MCF 10A (cell line): ENCODE data around the gene DGUOK. TPM values are rescaled to one million over a fixed set of nuclear protein-coding genes. Genes with fewer than 3 reads are reported as not detected.

ENCODE experiments used
- BruUV-seq: library from RNA; stranded (reverse); fragments of 400-500 nt; replicated peaks from 2 replicates; lab custom pipeline; 2021; lab: Mats Ljungman, UMichigan
- CTCF ChIA-PET: fragments of 300-600 bp; sonication (Branson Sonifier 250); formaldehyde crosslinking; extraction: SDS; loops from one replicate; lab custom pipeline; 2021; ENCODE audit warnings: antibody characterized with exemption, inconsistent platforms; lab: Yijun Ruan, JAX
- POLR2A ChIA-PET: fragments of 300-600, 350-650 bp; sonication (Branson Sonifier 250); formaldehyde crosslinking; extraction: SDS; loops from one replicate; lab custom pipeline; 2020; ENCODE audit warnings: antibody characterized with exemption, inconsistent platforms; lab: Yijun Ruan, JAX
- DNase-seq: peaks from one replicate; pipeline ENCODE4 v3.0.0-alpha.2; 2018; ENCODE audit not compliant: unreplicated experiment
- H3K27ac Mint-ChIP-seq: one replicate; pipeline ENCODE4 v1.8.0; 2022; ENCODE audit warnings: mild to moderate bottlenecking, low read depth, mixed read lengths; ENCODE audit not compliant: unreplicated experiment
- H3K27me3 Mint-ChIP-seq: one replicate; pipeline ENCODE4 v1.8.0; 2022; ENCODE audit warnings: mixed read lengths; ENCODE audit not compliant: insufficient read depth, unreplicated experiment
- H3K36me3 Mint-ChIP-seq: one replicate; pipeline ENCODE4 v1.8.0; 2022; ENCODE audit warnings: mild to moderate bottlenecking, moderate library complexity, mixed read lengths; ENCODE audit not compliant: insufficient read depth, unreplicated experiment
- H3K4me1 Mint-ChIP-seq: one replicate; pipeline ENCODE4 v1.8.0; 2022; ENCODE audit warnings: mixed read lengths; ENCODE audit not compliant: insufficient read depth, unreplicated experiment
- H3K4me3 Mint-ChIP-seq: one replicate; pipeline ENCODE4 v1.8.0; 2022; ENCODE audit warnings: mild to moderate bottlenecking, moderate library complexity, mixed read lengths; ENCODE audit not compliant: unreplicated experiment
- H3K9me3 Mint-ChIP-seq: one replicate; pipeline ENCODE4 v1.8.0; 2022; ENCODE audit warnings: mixed read lengths; ENCODE audit not compliant: unreplicated experiment
- CTCF ChIP-seq: fragments of 200-600 bp; IDR thresholded peaks from one replicate; pipeline ENCODE4 v1.8.0; 2022; ENCODE audit warnings: antibody characterized with exemption, mild to moderate bottlenecking; ENCODE audit not compliant: unreplicated experiment
- intact Hi-C: fragments of 100-400 bp; cut with micrococcal nuclease; formaldehyde crosslinking; loops from 2 replicates; pipeline ENCODE4 v1.14.1; 2022
- total RNA-seq: library from RNA; stranded (reverse); gene quantifications from 2 replicates; pipeline ENCODE4 v1.2.3, GENCODE V29; 2022

Gene DGUOK
- total RNA-seq, 1 experiment from 2014 or later, result 92.3 TPM

- POLR2A ChIA-PET, result interaction anchor here (1.6 kb wide), 1 partner anchor 24 kb away, joined by 6 read pairs; no protein-coding TSS in a partner anchor
- Mint-ChIP-seq H3K36me3 (peaks cover 98% of the 10 kb centered on the region), H3K27ac (no peak overlapping the region), H3K9me3 (no peaks in the 10 kb centered on the region), H3K4me3 (no peak overlapping the region), H3K27me3 (no peaks in the 10 kb centered on the region), H3K4me1 (peaks cover 7% of the 10 kb centered on the region)
- TF ChIP-seq CTCF, result no peak
- BruUV-seq, result no TSS peak
- CTCF ChIA-PET, result interaction anchor here (1.5 kb wide), 1 partner anchor 10 kb away, joined by 4 read pairs; no protein-coding TSS in a partner anchor
- intact Hi-C loops, result no loop called here
- DNase-seq, result no peak
These were observed 19.5 kb downstream of the DGUOK start for GRCh38 chr2:73946215-73946614.

GRCh38 chr2:73946666-73947065 lies 20.0 kb downstream of the DGUOK start:
- no peak overlapping the region for H3K27ac Mint-ChIP-seq
- no peak for TF ChIP-seq CTCF
- H3K4me3 Mint-ChIP-seq, result no peak overlapping the region
- no peak for DNase-seq
- no TSS peak for BruUV-seq
- CTCF ChIA-PET, result interaction anchor here (1.5 kb wide), 1 partner anchor 9 kb away, joined by 4 read pairs; no protein-coding TSS in a partner anchor
- H3K9me3 Mint-ChIP-seq, result no peaks in the 10 kb centered on the region
- H3K4me1 Mint-ChIP-seq, result peaks cover 12% of the 10 kb centered on the region
- POLR2A ChIA-PET, result interaction anchor here (0.6 to 3.5 kb wide), 3 partner anchors 9 to 151 kb away, joined by 4 to 8 read pairs (median 6); no protein-coding TSS in a partner anchor
- no peaks in the 10 kb centered on the region for H3K27me3 Mint-ChIP-seq
- intact Hi-C loops, result no loop called here
- H3K36me3 Mint-ChIP-seq, result peaks cover 98% of the 10 kb centered on the region

- Mint-ChIP-seq H3K27me3 (no peaks in the 10 kb centered on the region), H3K4me1 (peaks cover 19% of the 10 kb centered on the region), H3K36me3 (peaks cover 98% of the 10 kb centered on the region), H3K9me3 (no peaks in the 10 kb centered on the region), H3K27ac (no peak overlapping the region), H3K4me3 (no peak overlapping the region)
- TF ChIP-seq CTCF, result no peak
- intact Hi-C loops, result no loop called here
- no peak for DNase-seq
- BruUV-seq, result no TSS peak
- ChIA-PET CTCF (interaction anchor here (0.6 kb wide), 1 partner anchor 54 kb away, joined by 3 read pairs; no protein-coding TSS in a partner anchor), POLR2A (interaction anchor here (0.6 to 3.5 kb wide), 3 partner anchors 10 to 150 kb away, joined by 4 to 8 read pairs (median 6); no protein-coding TSS in a partner anchor)
These were observed 20.8 kb downstream of the DGUOK start for GRCh38 chr2:73947412-73948018.

GRCh38 chr2:73949802-73950201 lies 23.1 kb downstream of the DGUOK start:
- H3K27me3 Mint-ChIP-seq, result no peaks in the 10 kb centered on the region
- H3K27ac Mint-ChIP-seq, result no peak overlapping the region
- no peaks in the 10 kb centered on the region for H3K9me3 Mint-ChIP-seq
- DNase-seq, result no peak
- peaks cover 93% of the 10 kb centered on the region for H3K36me3 Mint-ChIP-seq
- TF ChIP-seq CTCF, result no peak
- no TSS peak for BruUV-seq
- no peak overlapping the region for H3K4me3 Mint-ChIP-seq
- intact Hi-C loops, result no loop called here
- CTCF ChIA-PET, result interaction anchor here (0.7 kb wide), 1 partner anchor 60 kb away, joined by 3 read pairs; no protein-coding TSS in a partner anchor
- POLR2A ChIA-PET, result interaction anchor here (0.7 to 3.5 kb wide), 4 partner anchors 9 to 44 kb away, joined by 3 to 8 read pairs (median 4); no protein-coding TSS in a partner anchor
- H3K4me1 Mint-ChIP-seq, result peaks cover 18% of the 10 kb centered on the region
